ENCODE data around the gene GNAZ. TPM values are rescaled to one million over a fixed set of nuclear protein-coding genes. Genes with fewer than 3 reads are reported as not detected.

GNAZ gene
- 0.48 TPM in 1 of 2 replicates, not detected in the other for total RNA-seq

DNA sequence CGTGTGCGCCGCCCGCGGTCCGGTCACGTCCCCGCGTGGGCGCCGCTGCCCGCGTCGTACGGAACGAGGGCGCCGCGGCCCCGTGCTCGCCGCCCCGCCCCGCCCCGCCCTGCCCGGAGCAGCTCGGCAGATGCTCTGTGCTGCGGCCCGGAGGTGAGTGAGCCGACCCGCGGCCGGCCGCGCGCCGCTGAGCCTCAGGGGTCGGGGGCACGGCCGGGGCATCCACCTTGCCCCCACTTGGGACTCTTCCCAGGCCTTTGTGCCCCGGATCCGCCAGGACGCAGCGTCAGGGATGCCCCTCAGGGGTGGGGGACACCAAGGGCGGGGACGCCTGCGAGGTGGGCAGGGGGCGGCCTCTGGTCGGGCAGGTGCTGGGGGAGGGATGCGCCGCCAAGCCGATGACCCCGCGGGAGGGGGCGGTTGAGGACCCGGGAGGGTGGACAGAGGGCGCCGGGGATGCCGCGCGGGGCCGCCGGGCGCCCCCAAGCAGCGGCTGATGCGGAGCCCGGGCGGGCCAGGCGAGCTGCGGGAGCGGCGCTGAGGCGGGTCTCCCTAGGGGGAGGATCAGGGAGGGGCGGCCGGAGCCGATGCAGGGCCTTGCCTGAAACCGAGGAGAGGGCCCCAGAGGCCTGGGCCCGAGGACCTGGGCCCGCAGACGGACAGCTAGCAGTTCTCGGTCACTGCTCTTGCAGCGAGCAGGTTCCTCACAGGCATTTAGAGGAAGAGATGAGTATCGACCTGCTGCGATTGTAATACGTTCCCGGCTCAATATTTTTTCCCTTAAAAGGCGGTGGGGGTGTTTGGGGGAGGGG lies at the start of gene GNAZ:
TSS of gene GNAZ (plus strand) at position 102 of the 812 bp plus-strand sequence. CDS start 25,177 bp downstream, outside the sequence.

GRCh38 chr22:23144932-23145877 lies 74.9 kb downstream of the GNAZ start, which contains the start of gene RAB36:
RAB36 (plus strand) TSS chr22:23145477; CDS start chr22:23146617, 1,140 bp downstream.

Other genes with a start within 250 kb of the GNAZ start
- gene IGLL5, start 182.7 kb upstream of the GNAZ start, total RNA-seq = not detected in 2 replicates
- 0.21 TPM in 1 of 2 replicates, not detected in the other for gene RSPH14, start 71.5 kb downstream of the GNAZ start, total RNA-seq
- 0.64 and 2.7 TPM in 2 replicates for gene RAB36, start 75.0 kb downstream of the GNAZ start, total RNA-seq
- gene BCR, start 110.0 kb downstream of the GNAZ start, total RNA-seq = 75.9 and 123 TPM in 2 replicates

All from tracheal epithelial cell (primary cell).